NK-92 (cell line): ENCODE results near the gene AP1B1.

Experiments used
- DNase-seq: peaks from one replicate; lab custom pipeline; 2025; ENCODE audit not compliant: unreplicated experiment; lab: John Stamatoyannopoulos, UW

Gene AP1B1

DNA sequence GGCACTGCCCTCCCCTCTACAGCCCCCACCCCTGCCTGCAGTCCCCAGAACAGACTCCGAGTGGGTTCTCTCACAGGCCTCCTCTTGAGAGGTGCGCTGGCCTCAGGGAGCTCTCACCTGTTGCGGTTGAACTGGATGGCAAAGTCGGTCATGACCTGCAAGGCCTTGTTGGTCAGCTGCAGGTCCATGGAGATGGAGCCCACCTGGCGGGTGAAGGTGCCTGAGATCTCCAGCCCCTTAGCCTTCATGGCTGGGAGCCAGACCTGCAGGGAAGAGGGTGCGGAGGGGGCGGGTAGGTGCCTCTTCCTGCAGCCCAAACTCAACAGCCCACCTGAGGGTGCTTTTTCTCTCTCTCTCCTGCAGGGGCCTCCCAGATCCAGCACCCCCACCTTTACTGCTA lies 54.2 kb downstream of the AP1B1 start:
- no peak for DNase-seq

DNA sequence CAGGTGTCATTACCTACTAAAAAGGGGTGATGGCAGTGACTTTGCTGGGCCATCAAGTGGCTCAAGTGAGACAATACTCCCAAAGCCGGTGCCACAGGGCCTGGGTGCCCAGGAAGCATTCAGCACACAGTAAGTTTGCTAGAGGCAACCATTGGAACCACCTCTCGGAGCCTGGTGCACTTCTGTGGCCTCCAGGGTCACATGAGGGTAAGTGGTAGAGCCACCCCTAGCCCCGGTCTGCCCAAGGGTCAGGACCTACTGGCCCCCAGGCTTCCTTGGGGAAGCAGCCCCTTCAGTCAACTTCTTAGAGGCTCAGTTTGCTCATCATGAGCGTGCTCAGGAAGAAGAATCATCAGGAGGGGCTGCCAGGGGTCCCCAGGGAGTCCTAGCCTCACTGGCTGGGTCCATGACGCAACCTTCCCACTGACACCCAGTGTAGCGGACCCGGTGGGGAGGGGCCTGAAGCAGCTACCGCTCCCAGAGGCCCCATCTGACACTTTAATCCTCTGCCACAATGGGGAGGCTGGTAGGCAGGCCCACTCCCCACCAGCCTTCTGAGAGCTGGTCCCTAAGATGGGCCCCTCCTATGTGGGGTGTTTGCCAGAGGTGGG lies 55.4 kb downstream of the AP1B1 start:
- no peak for DNase-seq

DNA sequence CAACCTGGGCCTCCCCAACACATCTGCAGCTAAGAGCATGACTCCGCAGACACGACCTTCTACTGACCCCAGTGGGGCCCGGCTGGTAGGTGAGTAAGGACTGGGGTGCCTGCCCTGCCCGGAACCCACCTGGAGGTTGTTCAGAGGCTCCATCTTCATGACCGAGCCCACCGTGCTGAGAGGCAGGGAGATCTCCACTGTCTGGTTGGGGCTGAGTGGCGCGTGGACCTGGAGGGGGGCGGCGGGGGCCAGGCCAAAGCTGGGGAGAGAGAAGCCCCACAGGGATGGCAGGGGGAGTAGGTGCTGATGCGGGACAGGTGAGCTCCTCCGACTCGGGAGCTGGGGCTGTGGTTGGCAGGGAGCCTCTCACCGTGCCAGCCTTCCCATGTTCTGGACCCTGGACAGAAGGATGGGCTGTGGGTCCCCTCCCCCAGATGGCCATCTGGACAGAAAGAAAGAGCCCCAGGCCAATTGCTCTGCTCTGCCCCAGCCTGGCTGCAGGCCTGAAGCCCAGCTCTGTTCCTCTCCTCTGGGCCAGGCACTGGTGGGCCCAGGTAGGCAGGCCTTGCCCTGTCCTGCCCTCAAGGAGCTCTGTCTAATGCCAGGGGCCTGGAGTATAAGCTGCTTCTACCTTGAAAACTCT lies 56.6 kb downstream of the AP1B1 start:
- DNase-seq = no peak

GRCh38 chr22:29331213-29331612 lies 57.2 kb downstream of the AP1B1 start:
- DNase-seq = no peak

DNA sequence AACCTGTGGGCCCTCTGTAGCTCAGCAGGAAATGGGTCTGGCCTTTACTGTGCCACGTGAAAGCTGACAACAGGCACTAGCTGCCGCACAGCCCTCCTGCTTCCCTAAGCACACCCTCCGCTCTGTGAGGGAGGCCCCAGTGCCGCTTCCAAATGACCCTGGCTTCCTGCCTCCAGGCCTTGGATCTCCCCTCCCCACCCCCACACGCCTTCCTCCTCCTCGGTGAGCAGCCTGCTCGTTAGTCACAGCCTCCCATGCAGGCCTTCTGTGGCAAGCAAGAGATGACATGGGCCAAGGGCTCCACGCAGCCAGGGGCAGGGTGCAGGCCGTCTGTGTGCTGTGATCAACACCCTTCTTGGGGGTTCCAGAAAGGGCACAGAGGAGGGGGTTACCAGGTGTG lies 57.6 kb downstream of the AP1B1 start:
- no peak for DNase-seq

GRCh38 chr22:29330291-29330690 lies 58.1 kb downstream of the AP1B1 start:
- no peak for DNase-seq

- DNase-seq = no peak
Observed at GRCh38 chr22:29329581-29329980, 58.8 kb downstream of the AP1B1 start.

- DNase-seq = no peak
Observed at GRCh38 chr22:29328566-29329500, 59.5 kb downstream of the AP1B1 start.

DNA sequence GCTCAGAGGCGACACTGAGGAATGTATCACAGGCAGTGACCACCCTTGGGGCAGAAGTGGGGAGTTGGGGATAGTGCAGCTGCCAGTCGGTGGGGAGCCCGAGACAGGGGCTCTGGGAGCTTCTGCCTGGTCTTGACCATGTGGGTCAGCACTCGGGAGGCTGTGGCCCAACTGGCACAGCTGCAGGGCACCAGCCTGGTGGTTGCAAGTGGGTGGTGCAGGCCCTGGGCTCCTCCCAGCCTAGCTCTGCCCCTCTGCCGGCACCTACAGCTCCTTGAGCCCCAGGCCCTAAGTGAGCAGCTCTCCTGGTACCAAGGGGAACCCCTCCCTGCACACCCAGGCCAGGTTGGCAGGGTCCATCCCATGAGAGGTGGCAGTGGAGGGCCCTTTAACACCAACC lies 60.3 kb downstream of the AP1B1 start:
- DNase-seq = no peak

GRCh38 chr22:29327089-29327764 lies 61.1 kb downstream of the AP1B1 start:
- DNase-seq = no peak

DNA sequence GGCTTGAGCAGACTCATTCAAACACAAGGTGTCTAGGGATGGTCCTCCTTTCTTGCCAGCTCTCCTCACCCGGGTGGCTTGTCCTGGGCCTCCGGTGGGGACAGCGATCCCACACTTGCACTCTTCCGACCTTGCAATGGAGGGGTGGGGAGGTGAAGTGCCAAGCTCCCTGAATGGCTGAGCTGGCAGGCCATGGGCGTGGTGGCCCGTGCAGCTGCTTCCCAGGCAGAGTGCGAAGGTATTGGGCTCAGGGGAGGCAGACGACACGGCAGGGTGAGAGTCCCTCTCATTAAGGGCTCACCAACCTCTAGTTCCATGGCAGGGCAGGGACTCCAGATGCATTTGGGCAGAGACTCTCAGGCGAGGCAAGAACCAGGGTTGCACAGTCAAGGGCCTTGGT lies 61.9 kb downstream of the AP1B1 start:
- no peak for DNase-seq

DNA sequence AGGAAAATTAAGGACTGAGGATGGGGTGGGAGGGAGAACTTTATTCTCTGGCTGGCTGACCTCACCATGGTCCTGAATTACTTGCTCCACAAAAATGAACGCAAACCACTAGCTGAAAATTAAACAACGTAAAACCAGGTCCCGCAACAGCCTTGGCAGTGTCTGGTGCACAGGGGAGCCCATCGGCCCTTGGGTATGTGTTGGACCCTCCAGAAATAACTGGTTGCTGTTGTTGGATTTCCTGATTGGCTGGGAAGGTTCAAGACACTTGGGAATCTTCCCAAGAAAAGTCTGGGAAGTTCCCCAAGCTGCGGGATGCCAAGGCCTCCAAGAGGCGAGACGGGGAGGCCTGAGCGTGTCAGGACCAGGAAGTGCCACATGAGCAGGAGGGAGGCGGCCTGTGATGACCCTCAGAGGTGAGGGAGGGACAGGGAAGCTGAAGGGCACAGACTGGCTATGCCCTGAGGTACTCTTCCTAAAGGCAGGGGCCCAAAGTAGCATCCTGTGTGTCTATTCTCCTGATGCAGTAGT lies 62.5 kb downstream of the AP1B1 start:
- no peak for DNase-seq

- DNase-seq = no peak
Observed at GRCh38 chr22:29325356-29325755, 63.0 kb downstream of the AP1B1 start.

DNA sequence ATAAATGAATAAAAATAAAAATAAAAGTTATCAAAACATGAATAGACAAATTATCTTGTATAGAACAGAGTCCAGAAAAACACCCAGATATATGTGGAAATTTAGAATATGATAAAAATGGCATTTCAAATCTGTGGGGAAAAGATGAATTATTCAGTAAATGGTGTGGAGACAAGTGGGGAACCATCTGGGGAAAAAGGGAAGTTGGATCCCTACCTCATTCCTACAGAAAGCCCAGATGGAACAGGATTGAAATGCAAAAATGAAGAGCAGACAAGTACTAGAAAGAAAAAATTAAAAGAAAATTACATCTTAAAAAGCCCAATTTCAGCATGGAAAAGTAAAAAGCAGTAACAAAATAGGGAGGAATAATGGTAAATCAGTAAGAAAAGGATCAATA lies 64.7 kb downstream of the AP1B1 start:
- DNase-seq = no peak

- DNase-seq = no peak
Observed at GRCh38 chr22:29320546-29320945, 67.8 kb downstream of the AP1B1 start.

DNA sequence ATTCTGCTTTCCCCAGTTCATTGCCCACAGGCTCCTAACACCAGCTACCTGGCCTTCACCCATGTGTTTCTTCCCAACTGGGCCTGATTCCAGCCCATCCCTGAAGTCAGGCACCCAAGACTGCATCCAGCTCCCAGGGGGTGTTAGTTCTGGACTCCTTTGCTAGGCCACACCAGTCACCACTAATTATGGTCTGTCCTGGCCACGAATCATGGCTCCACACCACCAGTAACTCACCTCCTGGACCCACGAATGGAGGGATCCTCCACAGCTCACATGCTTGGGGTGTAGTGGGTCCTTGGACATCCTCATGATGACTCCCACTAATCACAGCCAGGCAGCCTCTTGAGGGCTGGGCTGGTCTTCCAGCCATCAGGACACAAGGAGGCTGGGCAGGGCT lies 69.3 kb downstream of the AP1B1 start:
- DNase-seq = no peak

- DNase-seq = no peak
Observed at GRCh38 chr22:29317827-29318454, 70.4 kb downstream of the AP1B1 start.

- DNase-seq = no peak
Observed at GRCh38 chr22:29316141-29316828, 72.1 kb downstream of the AP1B1 start.

DNA sequence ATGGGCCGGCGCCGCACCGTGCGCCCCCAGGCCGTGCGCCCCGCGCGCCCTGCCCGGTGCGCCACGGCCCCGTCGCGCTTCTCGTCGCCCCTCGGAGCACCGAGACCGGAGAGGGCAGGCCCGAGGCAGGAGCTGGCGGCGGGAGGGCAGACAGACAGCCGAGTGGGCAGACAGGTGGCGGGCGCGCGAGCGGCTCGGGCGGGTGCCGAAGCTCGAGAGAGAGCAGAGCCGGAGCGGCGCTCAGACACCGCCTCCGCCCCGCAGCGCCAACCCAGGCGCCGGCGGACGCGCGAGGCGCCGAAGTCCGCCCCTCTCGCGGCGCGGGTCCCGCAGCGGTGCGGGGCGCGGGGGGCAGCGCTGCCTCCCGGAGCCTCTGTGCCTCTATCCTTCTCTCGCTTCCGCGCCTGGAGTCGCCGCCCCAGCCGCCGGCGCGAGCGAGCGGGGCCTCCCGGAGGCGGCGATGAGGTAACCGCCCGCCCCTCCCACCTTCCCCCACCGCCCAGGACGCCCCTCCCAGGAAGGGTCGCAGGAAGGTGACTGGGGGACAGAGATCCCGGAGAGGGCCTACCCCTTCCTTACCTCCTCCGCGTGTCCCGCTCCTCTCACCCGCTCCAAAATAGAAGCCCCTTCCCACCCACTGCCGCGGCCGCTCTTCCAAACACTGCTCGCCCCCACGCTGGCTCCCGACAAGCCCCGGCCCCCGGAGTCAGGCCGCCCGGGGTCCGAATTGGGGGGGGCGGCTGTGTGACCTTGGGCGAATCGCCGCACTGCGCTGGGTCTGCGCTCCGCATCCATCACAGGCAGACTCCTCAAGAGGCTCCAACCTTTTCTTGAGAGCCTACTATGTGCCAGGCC lies 72.9 kb downstream of the AP1B1 start, which contains the start of gene RASL10A:
TSS of gene RASL10A (minus strand) at position 412 of the 855 bp plus-strand sequence. CDS start 451 bp downstream, outside the sequence.
- no peak for DNase-seq
